Kidney glomerular epithelial cell (primary cell): ENCODE results near the gene ZNF626.
"Not testable (repeated sequence)": the region's sequence is repeated elsewhere in the genome, so short reads cannot be mapped to it uniquely, and the experiment has no call there.

ENCODE experiments used
- DNase-seq: peaks from one replicate; lab custom pipeline; 2025; lab: John Stamatoyannopoulos, UW

Gene ZNF626

GRCh38 chr19:20661150-20661819, at the start of gene ZNF626:
ZNF626 (minus strand) TSS chr19:20661571; CDS start chr19:20661446, 125 bp downstream.
- DNase-seq = peak; percentile 93

GRCh38 chr19:20669263-20669662, 7.9 kb upstream of the ZNF626 start:
- DNase-seq = no peak

DNA sequence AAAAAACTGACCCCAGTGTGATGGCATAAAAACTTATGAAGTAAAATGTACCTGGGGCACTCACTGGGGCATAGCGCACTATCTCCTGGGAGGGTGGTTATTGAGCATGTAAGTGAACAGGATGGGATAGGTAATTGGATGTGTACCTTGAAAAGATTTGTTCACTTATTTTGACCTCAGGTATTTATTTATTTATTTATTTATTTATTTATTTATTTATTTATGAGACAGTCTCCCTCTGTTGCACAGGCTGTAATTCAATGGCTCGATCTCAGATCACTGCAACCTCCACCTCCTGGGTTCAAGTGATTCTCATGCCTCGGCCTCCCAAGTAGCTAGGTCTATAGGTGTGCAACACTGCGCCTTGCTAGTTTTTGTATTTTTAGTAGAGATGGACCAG, 5.9 kb upstream of the ZNF626 start:
- DNase-seq = no peak

DNA sequence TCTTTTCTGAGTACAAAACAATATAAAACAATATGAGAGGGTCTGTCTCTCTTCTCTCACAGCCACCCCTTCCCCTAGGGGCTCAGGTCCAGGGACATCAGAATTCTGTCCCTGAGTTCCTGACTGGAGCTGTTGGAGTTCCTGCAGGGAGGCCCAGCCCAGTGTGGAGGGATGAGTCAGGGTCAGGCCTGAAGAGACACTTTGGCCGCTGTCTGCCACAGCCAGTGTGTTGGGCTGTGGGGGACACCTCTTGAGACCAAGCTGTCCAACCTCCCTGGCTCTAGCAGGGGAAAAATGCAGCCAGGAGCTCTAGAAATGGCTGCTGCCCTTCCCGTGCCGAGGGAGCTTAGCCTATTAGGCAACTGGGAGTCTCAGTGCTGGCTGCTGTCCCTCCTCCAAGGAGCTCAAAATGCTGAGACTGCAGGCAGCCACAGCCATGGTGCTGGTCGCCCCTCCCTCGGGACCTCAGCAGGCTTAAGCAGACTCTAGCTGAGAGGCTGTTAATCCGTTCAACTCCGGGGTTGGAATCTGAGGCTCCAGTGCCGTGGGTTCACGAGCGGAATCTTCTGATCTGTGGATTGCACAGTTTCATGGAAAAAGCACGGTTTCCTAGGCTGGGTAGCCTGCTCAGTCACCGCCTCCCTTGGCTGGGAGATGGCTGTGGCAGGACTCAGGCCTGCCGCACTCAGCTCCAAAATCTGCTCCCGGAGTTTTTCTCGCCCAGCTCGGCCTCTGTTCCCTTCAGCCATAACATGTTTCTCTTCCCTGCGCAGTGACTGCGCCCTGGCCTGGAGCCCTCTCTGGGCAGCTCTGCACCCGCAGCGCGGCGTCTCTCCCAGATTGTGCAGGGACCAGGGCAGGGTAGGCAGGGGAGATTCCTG, 3.8 kb upstream of the ZNF626 start:
- no peak for DNase-seq

GRCh38 chr19:20664475-20664874, 3.1 kb upstream of the ZNF626 start:
- DNase-seq = not testable (repeated sequence)

DNA sequence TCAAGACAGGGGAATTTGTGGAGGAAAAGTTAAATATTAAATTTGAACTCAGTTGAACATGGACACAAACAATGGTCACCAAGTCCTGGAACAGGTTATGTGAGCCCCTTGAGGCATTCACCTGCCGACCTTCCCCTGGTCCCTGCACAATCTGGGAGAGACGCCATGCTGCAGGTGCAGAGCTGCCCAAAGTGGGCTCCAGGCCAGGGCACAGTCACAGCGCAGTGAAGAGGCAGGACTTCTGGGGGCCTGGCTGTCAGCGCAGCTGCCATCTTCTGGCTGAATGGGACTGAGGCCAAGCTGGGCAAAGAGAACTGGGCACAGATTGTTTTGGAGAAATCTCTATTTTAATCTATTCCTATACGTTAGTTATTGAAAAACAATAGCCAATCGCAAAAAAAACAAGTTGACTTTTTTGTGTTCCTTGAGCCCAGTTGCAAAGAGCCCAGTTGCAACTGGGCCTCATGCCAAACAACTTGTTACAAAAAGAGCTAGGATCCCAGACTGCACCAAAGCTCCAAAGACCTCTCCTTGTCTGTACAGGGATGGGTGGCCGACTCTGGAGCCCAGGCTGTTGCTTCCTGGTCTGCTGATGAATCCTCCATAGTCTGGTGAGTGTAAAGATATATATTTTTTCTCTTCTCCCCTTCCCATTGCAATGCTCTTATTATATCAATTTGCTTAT, 1.2 kb upstream of the ZNF626 start:
- no peak for DNase-seq

GRCh38 chr19:20660473-20661140, 764 bp downstream of the ZNF626 start:
- no peak for DNase-seq

- DNase-seq = no peak
These were observed 20.8 kb downstream of the ZNF626 start for GRCh38 chr19:20640545-20640944.

DNA sequence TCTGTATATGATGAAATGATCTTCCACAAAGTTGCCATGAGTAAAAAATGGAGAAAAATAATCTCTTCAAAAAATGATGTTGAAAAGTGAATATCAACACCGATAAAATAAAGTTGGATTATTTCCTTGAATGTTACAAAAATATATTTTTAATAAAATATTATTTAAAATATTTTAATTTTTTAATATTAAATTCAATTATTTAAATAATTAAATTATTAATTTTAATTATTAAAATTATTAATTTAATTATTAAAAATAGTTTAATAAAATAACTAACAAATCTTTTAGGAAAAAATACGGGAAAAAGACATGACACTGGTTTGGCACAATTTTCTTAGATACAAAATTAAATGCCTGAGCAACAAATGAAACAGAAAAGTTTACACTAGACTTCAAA, 21.3 kb downstream of the ZNF626 start:
- DNase-seq = no peak

GRCh38 chr19:20624560-20624959, 36.8 kb downstream of the ZNF626 start:
- not testable (repeated sequence) for DNase-seq

DNA sequence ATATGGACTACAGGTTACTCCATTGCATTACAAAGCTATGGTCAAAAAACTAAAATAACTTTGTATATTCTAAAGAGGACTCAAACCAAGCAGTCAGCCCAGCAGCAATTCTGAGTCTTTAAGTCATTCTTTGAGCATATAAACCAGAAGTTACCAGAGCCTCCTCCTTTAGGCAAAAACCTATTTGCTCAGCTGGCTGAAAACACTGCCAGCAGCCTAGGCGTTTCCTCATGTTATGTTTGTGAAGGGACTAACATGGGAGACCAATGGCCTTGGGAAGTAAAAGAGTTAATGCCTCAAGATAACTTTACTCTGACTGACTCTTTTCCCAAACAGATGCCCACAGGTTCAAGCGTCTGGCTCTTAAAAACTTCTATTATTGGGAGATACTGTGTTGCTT, 45.3 kb downstream of the ZNF626 start:
- no peak for DNase-seq

GRCh38 chr19:20614971-20615370, 46.4 kb downstream of the ZNF626 start:
- not testable (repeated sequence) for DNase-seq

DNA sequence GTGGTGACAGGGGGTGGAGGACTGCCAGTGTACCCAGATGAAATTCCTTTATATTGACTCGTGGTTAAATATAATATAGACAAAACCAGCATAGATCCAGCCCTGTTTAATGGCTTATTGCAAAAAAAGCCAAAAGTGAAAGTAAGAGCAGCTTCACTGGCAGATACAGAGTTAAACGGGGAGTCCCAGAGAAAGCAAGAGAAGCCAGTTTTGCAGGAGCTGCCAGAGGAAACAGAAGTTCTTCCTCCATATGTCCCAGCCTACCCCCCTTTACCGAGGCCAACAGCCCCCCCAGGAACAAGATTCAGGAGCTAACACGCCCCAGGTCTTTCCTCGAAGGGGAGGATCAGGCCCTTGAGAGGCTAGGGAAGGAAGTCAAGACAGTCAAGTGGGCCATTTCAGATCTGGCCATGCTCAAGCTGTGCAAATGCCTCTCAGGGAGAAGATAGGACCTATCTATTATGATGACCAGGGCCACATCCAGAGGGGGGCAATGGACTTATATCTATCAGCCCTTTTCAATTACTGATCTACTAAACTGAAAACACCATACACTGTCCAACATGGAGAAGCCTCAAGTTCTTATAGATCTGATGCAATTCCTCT, 48.6 kb downstream of the ZNF626 start:
- no peak for DNase-seq

- DNase-seq = no peak
These were observed 49.5 kb downstream of the ZNF626 start for GRCh38 chr19:20611866-20612265.

- DNase-seq = no peak
These were observed 53.4 kb downstream of the ZNF626 start for GRCh38 chr19:20607943-20608342.
